SKM-1 treated with dmso at 0.1 percent for 144 hours (cell line): ENCODE data around the gene L3MBTL3.

Source experiments
- DNase-seq: peaks from one replicate; lab custom pipeline; 2025; ENCODE audit not compliant: unreplicated experiment; lab: John Stamatoyannopoulos, UW

The L3MBTL3 gene

DNA sequence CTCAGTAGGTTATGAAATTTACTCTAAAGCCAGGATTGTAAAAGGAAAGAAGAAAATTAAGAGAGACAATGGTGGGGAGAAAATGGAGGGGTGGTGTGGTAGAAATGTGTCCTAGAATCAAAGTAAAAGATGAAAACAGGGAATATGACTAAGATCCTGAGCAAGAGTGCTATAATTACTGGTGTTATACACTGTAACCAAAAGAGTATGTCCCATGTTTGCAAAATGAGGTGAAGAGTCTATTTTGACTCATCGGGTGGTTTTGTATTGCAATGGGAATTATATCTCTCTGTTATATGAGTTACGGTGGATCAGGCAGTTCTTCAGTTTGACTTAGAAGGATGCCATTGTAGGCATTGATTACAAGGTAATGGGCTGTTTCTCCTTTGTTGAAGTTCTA is 8.5 kb downstream of the L3MBTL3 start:
- DNase-seq, result no peak

DNA sequence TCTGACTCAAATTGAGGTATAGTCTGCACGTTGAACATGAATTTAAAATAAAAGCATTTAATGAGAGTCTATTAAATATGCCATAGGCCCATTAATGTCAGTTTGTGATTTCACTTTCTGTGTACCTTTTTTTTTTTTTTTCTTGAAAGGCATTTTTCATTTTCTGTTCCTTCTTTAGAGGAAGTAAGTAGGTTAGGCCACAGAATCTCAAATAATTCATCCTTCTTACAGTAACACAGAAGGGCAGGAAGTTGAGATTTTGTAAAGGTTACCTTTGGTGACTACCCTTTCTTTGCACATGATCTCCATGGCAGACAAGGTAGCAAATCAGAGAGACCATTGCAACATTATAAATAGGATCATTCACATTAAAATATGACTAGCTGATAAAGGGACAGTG is 9.6 kb downstream of the L3MBTL3 start:
- DNase-seq, result no peak

DNA sequence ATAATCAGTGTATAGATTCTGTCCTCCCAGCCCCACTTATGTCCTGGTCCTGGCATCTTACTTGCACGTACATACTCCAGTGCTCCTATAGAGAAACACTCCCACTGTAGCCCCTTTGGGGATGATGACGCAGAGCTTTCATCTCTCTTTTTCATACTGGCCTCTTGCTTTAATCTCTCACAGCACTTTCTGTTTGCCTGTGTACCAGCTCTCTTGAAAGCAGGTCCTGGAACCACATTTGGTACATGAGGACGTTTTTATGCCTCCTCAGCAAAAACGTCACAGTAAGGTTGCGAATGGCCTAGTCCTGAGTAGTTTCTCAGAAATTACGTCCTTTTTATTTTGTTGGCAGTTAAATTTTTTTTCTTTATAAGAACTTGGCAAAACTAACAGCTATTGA is 10.8 kb downstream of the L3MBTL3 start:
- no peak for DNase-seq

DNA sequence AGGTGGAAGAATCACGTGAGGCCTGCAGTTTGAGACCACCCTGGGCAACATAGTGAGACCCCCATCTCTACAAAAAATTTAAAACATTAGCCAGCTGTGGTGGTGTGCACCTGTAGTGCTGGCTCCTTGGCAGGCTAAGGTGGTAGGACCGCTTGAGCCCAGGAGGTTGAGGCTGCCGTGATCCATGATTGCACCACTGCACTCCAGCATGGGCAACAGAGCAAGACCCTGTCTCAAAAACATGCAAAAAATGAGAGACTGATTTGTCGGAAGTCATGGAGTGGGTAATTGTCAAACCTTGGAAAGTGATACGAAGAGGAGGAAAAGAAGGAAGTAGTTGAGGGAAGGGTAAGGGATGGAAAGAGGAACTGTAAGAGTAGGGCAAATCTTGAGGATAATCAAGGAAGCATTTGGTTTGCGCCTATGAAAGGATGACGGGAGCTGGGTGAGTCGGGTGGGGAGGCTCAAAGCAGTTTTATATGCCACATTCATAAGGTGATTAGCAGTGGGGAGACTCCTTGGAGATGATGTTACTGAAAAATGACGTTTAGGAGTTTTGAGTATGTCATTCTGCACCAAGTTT is 14.5 kb downstream of the L3MBTL3 start:
- DNase-seq, result no peak

DNA sequence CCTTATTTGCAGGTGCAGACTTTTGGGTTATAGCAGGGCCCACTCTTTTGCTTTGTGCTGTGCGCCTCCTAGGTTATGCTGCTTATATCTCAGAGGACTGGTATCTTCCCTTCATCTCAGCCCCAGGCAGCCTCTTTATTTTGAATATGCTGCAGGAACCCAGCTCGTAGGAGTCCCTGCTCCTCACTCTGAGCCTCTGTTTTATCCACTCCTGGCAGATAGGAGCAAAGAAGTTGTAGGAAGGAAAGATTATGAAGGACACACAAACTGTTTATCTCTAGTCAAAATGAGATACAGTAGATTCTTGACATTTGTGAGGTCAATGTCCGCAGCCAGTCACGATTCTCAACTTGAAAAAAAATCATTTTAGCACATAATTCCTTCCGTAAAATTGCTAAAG is 15.6 kb downstream of the L3MBTL3 start:
- no peak for DNase-seq

DNA sequence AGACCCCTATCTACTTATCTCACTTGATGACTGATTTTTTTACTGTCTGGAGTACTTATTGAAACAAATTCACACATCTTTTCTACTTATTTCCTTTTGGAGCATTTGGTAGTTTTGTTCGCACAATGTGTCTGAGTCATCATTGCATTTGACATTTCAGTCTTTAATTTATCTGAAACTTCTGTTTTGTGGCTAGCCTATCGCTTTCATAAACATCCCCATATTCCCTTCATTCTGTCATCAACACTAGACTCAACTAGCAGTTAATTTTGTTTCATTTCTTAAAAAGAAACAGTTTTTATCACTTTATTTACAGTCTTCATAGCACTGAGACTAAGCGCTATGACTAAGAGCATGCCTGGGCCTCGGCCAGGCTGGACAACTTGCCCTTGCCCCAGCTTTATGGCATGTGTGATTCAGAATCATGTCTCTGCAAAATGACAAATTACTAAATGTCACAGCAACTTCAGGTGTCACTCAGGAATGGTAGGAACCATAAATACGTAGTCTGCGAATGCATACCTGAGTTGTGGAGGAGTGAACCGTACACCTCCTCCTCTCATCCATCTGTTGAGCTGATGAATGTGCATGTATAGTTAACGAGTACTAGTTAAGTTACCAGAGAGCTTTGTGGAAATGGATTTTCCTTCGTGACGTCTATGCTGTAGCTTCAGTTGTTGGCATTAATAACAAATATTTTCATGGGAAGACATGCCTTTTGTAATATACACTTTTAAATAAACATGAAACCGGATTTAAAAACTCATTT is 16.2 kb downstream of the L3MBTL3 start:
- DNase-seq, result no peak

DNA sequence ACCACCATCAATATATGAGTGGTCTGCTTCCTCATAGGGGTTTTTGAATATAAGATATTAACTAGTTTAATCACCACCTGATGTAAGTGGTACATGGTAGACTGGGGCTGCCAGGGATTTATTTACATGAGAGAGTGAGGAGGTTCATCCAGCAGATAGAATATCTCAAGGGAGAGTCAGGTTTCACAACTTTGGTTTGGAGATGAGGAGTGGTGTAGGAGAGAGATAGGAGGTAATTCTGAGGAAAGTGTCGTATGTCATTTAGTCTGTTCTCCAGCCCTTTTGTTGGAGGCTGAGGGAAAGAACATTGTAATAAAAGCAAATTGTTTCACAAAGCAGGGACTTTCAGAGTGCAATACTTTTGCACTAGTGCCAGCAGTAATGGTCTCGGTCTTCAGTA is 16.8 kb downstream of the L3MBTL3 start:
- DNase-seq, result no peak

DNA sequence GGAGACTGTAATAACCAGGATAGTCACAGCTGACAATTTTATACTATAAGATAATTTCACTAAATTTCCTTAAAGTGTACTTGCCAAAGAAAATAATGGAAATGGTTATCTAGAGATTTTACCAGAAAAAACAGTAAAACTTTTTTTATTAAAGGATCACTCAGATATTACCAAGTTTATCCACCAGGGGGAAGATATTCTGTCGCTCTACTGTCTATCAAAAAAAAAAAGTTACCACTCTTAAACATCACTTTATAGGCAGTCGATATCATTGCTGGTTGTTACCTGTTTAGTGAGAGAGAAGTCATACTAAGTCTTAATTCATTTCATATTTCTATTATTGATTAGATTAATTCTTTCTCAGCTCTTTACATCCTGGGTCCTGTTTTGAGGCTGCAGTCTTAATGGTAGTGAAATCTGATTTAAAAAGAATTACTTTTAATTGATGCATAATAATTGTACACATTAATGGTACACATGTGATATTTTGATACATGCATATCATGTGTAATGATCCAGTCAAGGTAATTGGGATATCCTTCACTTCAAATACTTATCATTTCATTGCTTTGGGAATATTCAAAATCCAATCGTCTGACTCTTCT is 18.9 kb downstream of the L3MBTL3 start:
- no peak for DNase-seq

DNA sequence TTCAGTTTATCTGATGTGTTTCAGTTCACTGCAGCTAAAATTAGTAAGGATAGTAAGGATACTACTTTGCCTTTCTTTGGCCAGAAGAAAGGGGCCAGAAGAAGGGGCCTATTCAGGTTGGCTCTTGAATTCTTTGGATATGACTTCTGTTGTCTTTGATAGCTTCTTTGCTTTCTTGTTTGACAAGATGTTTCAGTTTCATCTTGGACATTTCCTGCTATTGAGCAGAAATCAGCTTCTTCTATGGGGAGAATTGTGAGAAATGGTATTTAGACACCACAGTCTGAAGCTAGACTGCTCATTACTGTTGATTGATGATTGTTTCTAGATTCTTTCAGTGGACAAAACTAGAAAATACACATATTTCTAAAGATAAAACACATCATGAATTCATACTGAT is 23.2 kb downstream of the L3MBTL3 start:
- DNase-seq, result no peak

DNA sequence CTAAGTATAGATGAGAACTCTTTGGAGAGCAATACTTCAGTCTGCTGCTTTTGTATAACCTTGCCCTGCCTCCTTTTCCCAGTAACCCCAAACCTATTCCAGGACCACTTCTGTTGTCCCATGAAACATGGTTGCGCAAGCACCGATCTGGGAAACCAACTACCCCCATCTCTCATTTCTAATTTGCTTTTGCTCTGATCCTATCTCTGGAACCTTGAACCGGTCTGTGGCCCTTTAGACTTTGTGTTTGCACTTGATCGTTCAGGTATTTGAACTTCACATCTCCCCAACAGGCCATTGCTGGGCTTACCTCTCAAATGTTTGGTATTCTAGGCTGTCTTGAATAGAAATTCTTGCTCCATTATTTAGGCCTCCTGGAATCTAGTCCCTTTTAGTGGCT is 25.0 kb downstream of the L3MBTL3 start:
- DNase-seq, result no peak

DNA sequence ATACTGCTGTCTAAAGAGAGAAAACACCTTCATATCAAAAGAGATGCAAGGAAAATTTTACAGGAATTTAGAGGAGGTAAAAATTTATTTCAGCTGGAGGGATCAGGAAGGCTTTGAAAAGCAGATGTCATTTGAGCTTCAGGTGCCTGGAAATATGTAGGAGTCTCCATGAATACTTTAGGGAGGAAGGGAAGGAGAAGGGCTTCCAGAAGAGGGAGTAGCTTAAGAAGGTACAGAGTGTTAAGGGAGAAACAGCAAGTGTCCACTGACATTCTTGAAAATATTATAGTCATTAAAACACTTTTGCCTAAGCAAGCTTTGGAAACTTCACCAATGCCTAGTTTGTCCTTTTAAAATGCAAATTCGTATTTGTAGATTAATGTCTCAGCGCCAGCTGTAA is 27.2 kb downstream of the L3MBTL3 start:
- DNase-seq, result no peak

DNA sequence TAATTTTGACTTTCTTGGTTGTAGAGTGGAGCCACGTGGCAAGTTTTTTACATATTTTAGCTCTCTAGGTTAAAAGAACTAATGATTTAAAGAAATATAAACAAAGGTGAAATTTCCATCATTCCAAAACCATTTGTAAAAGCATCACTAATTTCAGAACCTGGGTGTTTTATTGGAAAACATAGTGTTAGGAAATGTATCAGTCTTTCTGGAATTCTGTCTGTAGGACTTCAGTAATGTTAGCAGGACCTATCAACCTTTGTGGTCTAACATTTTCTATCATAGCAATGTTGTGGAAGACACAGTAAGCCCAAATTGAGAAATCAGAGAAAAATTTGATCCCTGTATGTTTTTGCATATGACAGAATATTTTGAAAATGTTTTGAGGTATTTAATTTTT is 28.3 kb downstream of the L3MBTL3 start:
- DNase-seq, result no peak

DNA sequence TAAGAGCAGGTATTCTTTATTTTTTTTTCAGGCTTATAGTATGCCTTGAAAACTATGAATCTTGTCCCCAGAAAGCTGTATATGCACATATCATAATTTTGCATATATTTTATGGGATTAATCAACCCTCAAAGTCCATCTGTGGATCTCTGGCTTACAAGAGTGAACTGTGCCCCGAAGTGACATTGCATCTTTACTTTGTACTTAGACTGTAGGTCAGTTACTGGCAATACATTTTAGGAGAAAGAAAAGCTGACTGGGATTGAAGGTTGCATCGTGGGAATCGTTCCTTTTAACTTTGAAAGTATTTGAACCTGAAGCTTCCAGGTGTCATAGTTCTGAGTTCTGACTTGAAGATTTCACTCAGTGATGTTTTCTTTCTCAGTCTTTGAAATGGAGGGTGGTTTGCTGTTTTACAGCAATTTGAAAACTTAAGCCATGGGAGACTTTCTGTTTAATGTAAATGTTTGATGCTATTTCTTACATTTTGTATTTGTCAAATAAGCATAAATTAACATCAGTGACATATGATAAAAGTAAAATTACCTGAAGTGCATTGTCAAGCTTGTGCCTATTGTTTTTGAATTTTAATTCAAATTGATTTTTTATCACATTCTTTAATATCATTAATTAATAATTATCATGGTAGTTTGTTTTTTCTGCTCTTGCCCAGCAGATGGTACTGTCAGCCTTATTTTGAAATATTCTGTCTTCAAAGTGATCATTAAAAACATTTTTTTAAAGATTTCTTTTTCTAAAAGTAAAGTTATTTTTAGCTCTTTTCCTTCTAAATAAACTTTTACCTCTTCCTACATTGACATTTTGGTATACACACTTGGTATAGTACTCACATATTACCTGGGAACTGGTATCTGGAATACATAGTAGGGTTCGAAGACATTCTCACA is 29.0 kb downstream of the L3MBTL3 start:
- no peak for DNase-seq

DNA sequence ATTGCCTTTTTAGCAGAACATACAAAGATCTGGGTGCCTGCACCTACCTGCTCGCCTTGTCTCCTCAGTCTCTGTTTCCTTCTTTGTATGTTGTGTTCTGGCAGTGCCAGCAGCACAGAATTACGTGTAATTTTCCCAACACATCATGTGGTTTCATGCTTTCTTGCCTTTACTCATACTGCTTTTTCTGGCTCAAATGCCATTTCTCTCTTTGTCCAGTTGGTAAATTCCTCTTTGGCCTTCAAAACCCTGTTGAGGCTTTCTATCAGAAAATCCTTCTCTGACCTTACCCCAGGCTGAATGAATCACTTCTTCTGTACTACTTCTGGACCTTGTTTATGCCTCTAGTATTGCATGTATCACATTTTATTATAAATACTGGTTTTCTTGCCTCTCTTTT is 31.8 kb downstream of the L3MBTL3 start:
- DNase-seq, result no peak

DNA sequence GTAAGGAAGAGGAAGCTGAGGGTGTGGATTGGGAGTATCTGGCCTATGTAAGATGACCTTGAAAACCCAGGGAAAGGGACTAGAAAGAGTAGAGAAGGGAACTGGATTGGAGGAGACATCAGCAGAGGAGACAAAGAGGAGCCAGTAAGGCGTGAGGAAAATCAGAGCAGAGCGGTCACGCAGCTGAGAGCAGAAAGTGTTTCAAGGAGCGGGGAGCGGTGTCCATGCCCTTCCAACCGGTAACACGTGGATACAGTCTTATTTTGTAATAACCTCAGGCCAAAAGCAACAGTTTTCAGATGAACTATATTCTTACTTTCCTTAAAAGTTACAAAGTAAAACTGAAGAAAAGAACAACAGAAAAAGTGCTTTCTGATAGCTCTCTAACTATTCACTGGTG is 36.3 kb downstream of the L3MBTL3 start:
- no peak for DNase-seq

DNA sequence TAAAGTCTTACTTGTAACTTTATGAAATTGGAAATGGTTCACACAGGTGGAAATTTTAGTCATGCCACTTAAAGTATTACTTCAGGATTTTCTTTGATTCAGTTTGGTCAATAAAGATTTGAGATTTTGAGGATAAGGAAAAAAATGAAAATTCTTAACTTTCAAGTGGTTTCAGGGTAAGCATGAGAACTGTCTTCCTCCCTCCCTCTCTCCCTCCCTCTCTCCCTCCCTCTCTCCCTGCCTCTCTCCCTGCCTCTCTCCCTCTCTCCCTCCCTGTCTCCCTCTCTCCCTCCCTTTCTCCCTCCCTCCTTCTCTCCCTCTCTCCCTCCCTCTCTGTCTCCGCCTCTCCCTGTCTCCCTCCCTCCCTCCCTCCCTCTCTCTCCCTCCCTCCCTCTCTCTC is 36.9 kb downstream of the L3MBTL3 start:
- no peak for DNase-seq

DNA sequence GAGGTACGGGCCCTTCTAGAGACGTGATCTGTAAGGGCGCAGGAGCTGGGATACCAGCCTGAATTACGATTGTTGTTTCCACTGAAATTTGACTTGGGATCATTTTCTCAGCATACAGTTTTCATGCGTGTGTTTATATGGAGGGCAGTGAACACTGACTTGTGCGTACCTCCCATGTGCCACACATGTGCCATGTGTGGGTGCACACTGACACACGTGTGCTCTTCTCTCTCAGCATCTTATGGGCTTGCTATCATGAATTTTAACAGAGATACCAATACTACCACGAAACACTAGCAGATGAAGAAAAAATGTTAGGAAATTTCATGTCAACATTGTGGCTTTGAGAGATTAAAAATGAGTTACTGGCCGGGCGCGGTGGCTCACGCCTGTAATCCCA is 39.1 kb downstream of the L3MBTL3 start:
- DNase-seq, result no peak

DNA sequence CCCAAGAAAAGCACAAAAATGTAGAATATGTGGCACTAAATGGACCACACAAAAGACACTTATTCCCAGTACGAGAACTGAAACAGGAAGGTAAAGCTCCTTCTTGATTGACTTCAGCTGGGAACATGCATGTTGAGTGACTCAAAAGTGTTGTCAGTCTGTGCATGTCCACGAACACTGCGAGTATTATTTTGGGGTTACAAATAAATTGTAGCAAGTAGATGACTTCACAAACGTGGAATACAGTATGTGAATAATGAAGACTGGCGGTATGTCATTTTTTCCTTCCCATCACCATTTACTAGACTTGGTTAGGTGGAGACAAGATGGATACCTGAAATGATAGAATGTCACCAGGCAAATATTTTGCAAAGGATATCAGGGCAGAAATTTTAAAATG is 45.4 kb downstream of the L3MBTL3 start:
- DNase-seq, result no peak

DNA sequence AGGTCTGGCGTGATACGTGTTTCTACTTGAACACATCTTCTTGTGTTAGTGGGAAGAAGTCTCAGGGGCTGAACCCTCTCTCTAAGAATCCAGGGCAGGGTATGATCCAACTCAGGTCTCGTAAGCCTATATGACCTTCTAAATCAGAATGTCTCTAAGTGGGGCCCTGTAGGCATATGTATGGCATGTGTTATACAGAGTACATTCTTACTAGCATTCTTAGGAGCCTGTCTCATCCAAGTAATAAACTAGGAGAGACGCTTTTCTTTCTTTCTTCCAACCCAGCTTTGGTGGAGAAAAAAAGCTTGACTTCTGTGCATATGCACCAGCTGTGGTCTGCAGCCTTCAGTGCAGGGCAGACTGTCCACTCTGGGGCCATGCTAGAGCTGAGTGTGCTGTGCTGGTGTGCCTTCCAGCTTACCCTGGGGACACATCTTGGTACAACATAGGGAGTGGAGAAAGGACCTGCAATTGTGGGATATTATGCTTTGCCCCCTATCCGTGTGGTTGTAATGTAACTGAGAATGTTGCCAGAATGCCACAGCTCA is 47.3 kb downstream of the L3MBTL3 start:
- DNase-seq, result no peak

DNA sequence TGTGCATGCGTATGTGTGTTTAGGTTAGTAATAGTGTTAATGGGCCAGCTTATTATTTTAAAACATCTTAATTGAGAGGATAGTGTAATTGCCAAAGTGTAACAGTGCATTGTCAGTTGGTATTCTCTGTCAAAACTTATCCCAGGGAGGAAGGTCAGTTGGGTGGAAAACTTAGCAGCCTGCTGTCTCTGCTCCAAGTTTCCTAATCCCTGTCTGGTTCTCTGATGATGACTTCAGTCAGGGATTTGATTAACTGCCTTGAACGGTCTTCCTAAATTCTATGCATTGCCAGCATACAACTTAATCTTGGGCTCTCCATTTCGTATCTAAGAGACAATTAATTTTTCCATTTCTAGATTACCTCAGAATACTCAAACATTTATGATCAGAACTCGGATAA is 51.1 kb downstream of the L3MBTL3 start:
- DNase-seq, result no peak

DNA sequence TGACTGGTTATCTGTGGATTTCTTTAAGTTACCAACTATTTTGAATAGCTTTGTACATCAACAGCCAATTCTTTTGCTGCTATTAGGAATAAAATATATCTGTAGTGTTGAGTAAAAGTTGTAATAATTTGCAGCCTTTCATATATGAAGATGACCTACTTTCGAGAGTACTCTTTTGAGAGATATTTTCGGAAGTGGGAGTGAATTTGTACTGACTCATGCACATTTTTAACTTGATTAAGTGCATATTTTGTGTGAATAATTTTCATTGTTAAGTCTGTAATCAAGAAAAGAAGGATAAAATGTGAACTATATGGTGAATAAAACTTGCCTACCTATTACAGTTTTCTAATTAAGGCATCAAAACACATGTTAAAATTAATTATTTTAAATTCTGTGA is 51.9 kb downstream of the L3MBTL3 start:
- DNase-seq, result no peak
